ENCODE data around the gene EPM2AIP1. TPM values are rescaled to one million over a fixed set of nuclear protein-coding genes. Genes with fewer than 3 reads are reported as not detected.

Gene EPM2AIP1
- polyA plus RNA-seq, 1 donor from 2014 or later: 41.4 TPM

DNA sequence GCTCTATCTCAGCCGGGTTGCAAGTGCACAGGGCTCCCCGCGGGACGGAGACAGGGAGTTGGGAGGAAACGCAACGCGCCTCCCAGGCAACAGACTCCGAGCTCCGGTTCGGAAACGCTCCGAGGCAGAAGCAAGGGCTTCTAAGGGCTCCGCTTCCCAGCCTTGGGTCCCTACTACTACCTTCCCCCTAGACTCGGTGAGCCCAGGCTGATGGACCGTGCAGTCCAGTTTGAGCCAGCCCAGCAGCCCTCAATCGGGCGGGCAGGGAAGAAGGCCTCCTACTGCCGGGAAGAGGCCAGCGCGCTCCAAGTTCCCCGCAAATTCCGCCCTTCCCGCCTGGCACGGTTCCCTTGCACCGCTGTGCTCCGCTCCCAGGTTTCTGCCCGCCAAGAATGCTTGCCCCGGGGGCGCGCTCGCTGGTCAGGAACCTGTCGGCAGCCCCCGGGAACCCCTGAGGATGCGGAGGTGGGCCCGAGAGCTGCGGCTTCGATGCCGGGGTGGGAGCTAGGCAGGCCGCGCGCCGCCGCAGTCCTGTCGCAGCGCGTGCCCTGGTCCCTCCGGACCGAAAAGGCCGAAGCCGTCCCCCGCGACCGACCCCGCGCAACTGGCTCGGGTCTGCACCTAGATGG lies 48.8 kb downstream of the EPM2AIP1 start:
- no peak for TF ChIP-seq EP300 (conservative IDR thresholded peaks at IDR 0.05; ENCODE audit: poor library complexity, severe bottlenecking)
- no peak for TF ChIP-seq MXI1 (conservative IDR thresholded peaks at IDR 0.05; ENCODE audit: poor library complexity, severe bottlenecking)
- TF ChIP-seq SMC3 (conservative IDR thresholded peaks at IDR 0.05; ENCODE audit: poor library complexity): no peak
- TF ChIP-seq EZH2 (IDR thresholded peaks at IDR 0.05; ENCODE audit: borderline replicate concordance, insufficient read depth, low read length, poor library complexity, severe bottlenecking): no peak
- no peak for TF ChIP-seq POLR2AphosphoS5 (IDR thresholded peaks at IDR 0.05)
- no peak for TF ChIP-seq RAD21 (conservative IDR thresholded peaks at IDR 0.05)
- no peak for TF ChIP-seq TAF1 (IDR thresholded peaks at IDR 0.05; ENCODE audit: low read depth)
- TF ChIP-seq, protein P1, sequence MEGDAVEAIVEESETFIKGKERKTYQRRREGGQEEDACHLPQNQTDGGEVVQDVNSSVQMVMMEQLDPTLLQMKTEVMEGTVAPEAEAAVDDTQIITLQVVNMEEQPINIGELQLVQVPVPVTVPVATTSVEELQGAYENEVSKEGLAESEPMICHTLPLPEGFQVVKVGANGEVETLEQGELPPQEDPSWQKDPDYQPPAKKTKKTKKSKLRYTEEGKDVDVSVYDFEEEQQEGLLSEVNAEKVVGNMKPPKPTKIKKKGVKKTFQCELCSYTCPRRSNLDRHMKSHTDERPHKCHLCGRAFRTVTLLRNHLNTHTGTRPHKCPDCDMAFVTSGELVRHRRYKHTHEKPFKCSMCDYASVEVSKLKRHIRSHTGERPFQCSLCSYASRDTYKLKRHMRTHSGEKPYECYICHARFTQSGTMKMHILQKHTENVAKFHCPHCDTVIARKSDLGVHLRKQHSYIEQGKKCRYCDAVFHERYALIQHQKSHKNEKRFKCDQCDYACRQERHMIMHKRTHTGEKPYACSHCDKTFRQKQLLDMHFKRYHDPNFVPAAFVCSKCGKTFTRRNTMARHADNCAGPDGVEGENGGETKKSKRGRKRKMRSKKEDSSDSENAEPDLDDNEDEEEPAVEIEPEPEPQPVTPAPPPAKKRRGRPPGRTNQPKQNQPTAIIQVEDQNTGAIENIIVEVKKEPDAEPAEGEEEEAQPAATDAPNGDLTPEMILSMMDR (IDR thresholded peaks at IDR 0.05; ENCODE audit: poor library complexity, severe bottlenecking): no peak
- TF ChIP-seq, protein P2, sequence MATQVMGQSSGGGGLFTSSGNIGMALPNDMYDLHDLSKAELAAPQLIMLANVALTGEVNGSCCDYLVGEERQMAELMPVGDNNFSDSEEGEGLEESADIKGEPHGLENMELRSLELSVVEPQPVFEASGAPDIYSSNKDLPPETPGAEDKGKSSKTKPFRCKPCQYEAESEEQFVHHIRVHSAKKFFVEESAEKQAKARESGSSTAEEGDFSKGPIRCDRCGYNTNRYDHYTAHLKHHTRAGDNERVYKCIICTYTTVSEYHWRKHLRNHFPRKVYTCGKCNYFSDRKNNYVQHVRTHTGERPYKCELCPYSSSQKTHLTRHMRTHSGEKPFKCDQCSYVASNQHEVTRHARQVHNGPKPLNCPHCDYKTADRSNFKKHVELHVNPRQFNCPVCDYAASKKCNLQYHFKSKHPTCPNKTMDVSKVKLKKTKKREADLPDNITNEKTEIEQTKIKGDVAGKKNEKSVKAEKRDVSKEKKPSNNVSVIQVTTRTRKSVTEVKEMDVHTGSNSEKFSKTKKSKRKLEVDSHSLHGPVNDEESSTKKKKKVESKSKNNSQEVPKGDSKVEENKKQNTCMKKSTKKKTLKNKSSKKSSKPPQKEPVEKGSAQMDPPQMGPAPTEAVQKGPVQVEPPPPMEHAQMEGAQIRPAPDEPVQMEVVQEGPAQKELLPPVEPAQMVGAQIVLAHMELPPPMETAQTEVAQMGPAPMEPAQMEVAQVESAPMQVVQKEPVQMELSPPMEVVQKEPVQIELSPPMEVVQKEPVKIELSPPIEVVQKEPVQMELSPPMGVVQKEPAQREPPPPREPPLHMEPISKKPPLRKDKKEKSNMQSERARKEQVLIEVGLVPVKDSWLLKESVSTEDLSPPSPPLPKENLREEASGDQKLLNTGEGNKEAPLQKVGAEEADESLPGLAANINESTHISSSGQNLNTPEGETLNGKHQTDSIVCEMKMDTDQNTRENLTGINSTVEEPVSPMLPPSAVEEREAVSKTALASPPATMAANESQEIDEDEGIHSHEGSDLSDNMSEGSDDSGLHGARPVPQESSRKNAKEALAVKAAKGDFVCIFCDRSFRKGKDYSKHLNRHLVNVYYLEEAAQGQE (IDR thresholded peaks at IDR 0.05; ENCODE audit: borderline replicate concordance): no peak
- Histone ChIP-seq H3K27ac (ENCODE audit: low read length) (no peak overlapping the region), H2AFZ (ENCODE audit: low read depth, low read length) (no peak overlapping the region)

DNA sequence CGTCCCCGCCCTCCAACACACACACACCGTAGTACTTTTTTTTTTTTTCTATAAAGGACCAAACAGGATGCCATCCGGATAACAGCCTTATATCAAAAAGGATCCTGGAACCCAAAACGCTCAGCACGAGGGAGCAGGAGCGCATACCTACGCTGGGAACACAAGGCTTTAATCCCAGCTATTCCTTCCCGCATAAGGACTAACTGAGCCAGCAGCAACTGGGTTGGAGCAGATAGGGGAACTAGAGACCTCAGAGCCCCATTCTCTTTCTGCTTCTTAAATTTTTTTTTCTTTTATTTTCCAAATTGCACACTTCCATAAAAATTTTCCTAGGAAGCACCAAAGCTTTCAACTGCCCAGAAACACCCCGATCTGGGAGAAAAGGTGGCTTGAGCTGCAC lies 49.3 kb downstream of the EPM2AIP1 start:
- no peak overlapping the region for H3K4me3 ChIP-seq (ENCODE audit: low read length)
- TF ChIP-seq, protein P2 (IDR thresholded peaks at IDR 0.05; ENCODE audit: borderline replicate concordance): no peak
- TF ChIP-seq, protein P1 (IDR thresholded peaks at IDR 0.05; ENCODE audit: poor library complexity, severe bottlenecking): no peak
- TF ChIP-seq RAD21 (conservative IDR thresholded peaks at IDR 0.05) (no peak), MXI1 (conservative IDR thresholded peaks at IDR 0.05; ENCODE audit: poor library complexity, severe bottlenecking) (no peak), EZH2 (IDR thresholded peaks at IDR 0.05; ENCODE audit: borderline replicate concordance, insufficient read depth, low read length, poor library complexity, severe bottlenecking) (no peak), POLR2AphosphoS5 (IDR thresholded peaks at IDR 0.05) (no peak), TAF1 (IDR thresholded peaks at IDR 0.05; ENCODE audit: low read depth) (no peak), EP300 (conservative IDR thresholded peaks at IDR 0.05; ENCODE audit: poor library complexity, severe bottlenecking) (no peak), SMC3 (conservative IDR thresholded peaks at IDR 0.05; ENCODE audit: poor library complexity) (no peak)
- H3K79me2 ChIP-seq (replicated peaks; ENCODE audit: insufficient read depth, low read length): no peaks in the 10 kb centered on the region
- H3K9me2 ChIP-seq (ENCODE audit: insufficient read depth, low read length): no peaks in the 10 kb centered on the region
- no peak overlapping the region for H3K27ac ChIP-seq (ENCODE audit: low read length)
- no peaks in the 10 kb centered on the region for H4K20me1 ChIP-seq (ENCODE audit: insufficient read depth)
- H3K9me3 ChIP-seq (ENCODE audit: low read length): peaks cover 18% of the 10 kb centered on the region
- no peak overlapping the region for H2AFZ ChIP-seq (ENCODE audit: low read depth, low read length)
- no peak overlapping the region for H3K4me2 ChIP-seq (ENCODE audit: low read length)
- peaks cover 24% of the 10 kb centered on the region for H3K27me3 ChIP-seq (ENCODE audit: insufficient read depth, low read depth, low read length)
- no peaks in the 10 kb centered on the region for H3K36me3 ChIP-seq (ENCODE audit: insufficient read depth, low read length)
- H3K9ac ChIP-seq (ENCODE audit: low read length): no peak overlapping the region
- H3F3A ChIP-seq (ENCODE audit: insufficient read depth, low read length, poor library complexity, severe bottlenecking): no peaks in the 10 kb centered on the region

More for the DNA sequence above, 48.8 kb downstream of the EPM2AIP1 start:
- Histone ChIP-seq H3K27me3 (ENCODE audit: insufficient read depth, low read depth, low read length) (peaks cover 24% of the 10 kb centered on the region), H3K36me3 (ENCODE audit: insufficient read depth, low read length) (no peaks in the 10 kb centered on the region), H4K20me1 (ENCODE audit: insufficient read depth) (no peaks in the 10 kb centered on the region), H3K9me3 (ENCODE audit: low read length) (peaks cover 18% of the 10 kb centered on the region), H3K9me2 (ENCODE audit: insufficient read depth, low read length) (no peaks in the 10 kb centered on the region), H3K79me2 (replicated peaks; ENCODE audit: insufficient read depth, low read length) (no peaks in the 10 kb centered on the region), H3K4me3 (ENCODE audit: low read length) (peak overlapping the region; percentile 57), H3K9ac (ENCODE audit: low read length) (no peak overlapping the region), H3K4me2 (ENCODE audit: low read length) (no peak overlapping the region), H3F3A (ENCODE audit: insufficient read depth, low read length, poor library complexity, severe bottlenecking) (no peaks in the 10 kb centered on the region)

Data from neural cell (in vitro differentiated cells).